ENCODE measurements around the gene PIP5K1C. TPM values are rescaled to one million over a fixed set of nuclear protein-coding genes. Genes with fewer than 3 reads are reported as not detected.

Gene PIP5K1C
- total RNA-seq, 4 donors from 2014 or later = 73.2 to 180 (median 99.9) TPM

DNA sequence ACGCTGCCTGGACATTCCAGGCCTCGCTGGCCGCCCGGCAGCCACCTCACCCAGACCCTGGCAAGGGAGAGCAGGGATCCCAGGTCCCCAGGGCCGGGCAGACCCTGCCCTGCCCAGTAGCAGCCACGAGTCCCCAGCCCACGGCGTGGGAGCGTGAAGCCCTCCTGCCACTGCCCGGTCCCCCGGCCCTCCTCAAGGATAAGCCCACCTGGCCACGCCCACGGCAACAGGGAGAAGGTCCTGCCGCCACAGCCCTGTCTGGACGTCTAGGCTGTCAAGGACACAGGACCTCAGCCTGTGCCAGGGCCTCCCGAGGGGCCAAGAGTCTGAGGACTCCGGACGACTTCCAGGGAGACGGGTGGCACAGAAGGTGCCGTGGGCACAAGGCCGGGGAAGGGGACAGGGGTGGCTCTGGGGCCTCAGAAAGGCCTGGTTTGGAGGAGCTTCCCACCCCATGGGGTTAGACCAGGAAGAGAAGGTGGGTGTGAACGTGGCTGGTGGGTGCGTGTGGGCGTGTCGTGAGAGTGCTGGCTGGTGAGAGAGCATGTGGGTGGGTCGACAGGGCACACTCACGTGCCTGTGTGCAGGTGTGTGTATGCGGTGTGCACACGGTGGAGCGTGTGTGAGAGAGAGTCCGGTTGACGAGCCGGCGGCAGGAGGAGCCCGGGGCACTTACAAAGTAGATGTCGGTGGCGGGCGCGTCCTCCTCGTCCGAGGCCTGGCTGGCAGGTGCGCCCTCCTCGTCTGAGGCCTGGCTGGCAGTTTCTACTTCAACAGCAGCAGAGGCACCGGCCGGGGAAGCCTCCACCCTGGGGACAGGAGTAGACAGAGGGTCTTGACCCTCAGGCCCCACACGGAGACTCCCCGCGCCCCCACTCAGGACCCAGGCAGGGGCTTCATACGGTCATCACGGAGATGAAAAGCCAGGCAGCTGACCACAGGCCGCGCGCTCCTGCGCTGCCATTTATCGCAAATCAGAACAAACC, 61.8 kb downstream of the PIP5K1C start:
- Histone ChIP-seq H3K4me3 (no peak overlapping the region), H3K36me3 (peaks cover 69 to 100% (median 93%) of the 10 kb centered on the region in 4 donors), H3K9me3 (no peaks in the 10 kb centered on the region), H3K27me3 (no peaks in the 10 kb centered on the region), H3K27ac (replicated peaks in 1 of 4) (no peak overlapping the region), H3K4me1 (no peaks in the 10 kb centered on the region)
- DNase-seq (ENCODE audit: extremely low spot score) = no peak
- WGBS = 90% methylated on average over 35 of the region's 55 CpGs
- intact Hi-C loops (cut with DNase I) = no loop called here
- TF ChIP-seq EP300 (IDR thresholded peaks at IDR 0.05) (no peak), POLR2A (IDR thresholded peaks at IDR 0.05; ENCODE audit: low read depth) (no peak)

DNA sequence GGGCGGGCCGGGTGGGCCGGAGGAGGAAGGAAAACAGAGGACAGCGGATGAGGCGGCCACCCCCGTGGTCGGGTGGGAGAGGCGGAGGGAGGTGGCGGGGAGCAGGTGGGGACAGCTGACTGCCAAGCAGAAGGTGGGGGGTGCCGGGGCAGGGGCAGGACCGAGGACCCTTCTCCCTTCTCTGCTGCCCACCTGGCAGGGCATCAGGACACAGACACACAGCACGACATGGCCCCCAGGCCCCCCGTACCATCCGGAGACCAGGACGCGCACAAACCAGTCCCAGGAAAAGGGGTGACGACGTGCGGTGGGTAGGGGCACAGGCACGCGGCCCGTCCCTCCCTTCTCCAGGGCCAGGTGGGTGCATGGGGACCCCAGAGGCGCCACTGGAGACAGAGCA, 62.6 kb downstream of the PIP5K1C start:
- peaks cover 0 to 8% (median 3%) of the 10 kb centered on the region in 4 donors for H3K4me1 ChIP-seq
- no peaks in the 10 kb centered on the region for H3K9me3 ChIP-seq
- WGBS = 90% methylated on average over 16 of the region's 23 CpGs
- no peak for TF ChIP-seq EP300 (IDR thresholded peaks at IDR 0.05)
- no peak for DNase-seq (ENCODE audit: extremely low spot score)
- H3K36me3 ChIP-seq = peaks cover 64 to 100% (median 93%) of the 10 kb centered on the region in 4 donors
- no peaks in the 10 kb centered on the region for H3K27me3 ChIP-seq
- H3K4me3 ChIP-seq = no peak overlapping the region
- intact Hi-C loops (cut with DNase I) = no loop called here
- no peak overlapping the region for H3K27ac ChIP-seq (replicated peaks in 1 of 4)

DNA sequence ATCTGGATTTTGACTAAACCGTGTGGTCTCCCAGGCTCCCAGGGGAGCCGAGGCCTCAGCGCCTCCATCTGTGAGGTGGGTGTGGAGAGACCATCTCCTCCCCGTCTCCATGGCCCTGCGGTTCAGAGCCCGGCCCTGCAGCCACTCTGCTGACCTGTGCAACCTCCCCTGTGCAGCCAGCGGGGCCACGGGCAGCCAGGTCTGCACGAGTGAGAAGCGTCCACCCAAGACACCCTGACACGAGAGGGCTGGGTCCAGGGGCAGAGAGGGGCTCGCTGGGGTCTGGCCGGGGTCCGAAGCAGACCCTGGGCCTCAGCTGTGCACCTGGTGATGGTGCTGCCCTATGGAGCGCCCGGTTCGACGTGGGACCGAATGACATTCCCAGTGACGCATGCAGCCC, 63.3 kb downstream of the PIP5K1C start:
- peaks cover 0 to 13% (median 4%) of the 10 kb centered on the region in 4 donors for H3K4me1 ChIP-seq
- no peaks in the 10 kb centered on the region for H3K27me3 ChIP-seq
- intact Hi-C loops (cut with DNase I) = no loop called here
- no peak overlapping the region for H3K4me3 ChIP-seq
- 86% methylated on average over 6 of the region's 20 CpGs for WGBS
- no peak for DNase-seq (ENCODE audit: extremely low spot score)
- H3K27ac ChIP-seq (replicated peaks in 1 of 4) = no peak overlapping the region
- no peaks in the 10 kb centered on the region for H3K9me3 ChIP-seq
- no peak for TF ChIP-seq POLR2AphosphoS5 (IDR thresholded peaks at IDR 0.05)
- TF ChIP-seq POLR2A (IDR thresholded peaks at IDR 0.05; ENCODE audit: low read depth) = no peak
- TF ChIP-seq EP300 (IDR thresholded peaks at IDR 0.05) = no peak
- TF ChIP-seq, protein P1, sequence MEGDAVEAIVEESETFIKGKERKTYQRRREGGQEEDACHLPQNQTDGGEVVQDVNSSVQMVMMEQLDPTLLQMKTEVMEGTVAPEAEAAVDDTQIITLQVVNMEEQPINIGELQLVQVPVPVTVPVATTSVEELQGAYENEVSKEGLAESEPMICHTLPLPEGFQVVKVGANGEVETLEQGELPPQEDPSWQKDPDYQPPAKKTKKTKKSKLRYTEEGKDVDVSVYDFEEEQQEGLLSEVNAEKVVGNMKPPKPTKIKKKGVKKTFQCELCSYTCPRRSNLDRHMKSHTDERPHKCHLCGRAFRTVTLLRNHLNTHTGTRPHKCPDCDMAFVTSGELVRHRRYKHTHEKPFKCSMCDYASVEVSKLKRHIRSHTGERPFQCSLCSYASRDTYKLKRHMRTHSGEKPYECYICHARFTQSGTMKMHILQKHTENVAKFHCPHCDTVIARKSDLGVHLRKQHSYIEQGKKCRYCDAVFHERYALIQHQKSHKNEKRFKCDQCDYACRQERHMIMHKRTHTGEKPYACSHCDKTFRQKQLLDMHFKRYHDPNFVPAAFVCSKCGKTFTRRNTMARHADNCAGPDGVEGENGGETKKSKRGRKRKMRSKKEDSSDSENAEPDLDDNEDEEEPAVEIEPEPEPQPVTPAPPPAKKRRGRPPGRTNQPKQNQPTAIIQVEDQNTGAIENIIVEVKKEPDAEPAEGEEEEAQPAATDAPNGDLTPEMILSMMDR (IDR thresholded peaks at IDR 0.05) = no peak
- H3K36me3 ChIP-seq = peaks cover 66 to 100% (median 93%) of the 10 kb centered on the region in 4 donors

DNA sequence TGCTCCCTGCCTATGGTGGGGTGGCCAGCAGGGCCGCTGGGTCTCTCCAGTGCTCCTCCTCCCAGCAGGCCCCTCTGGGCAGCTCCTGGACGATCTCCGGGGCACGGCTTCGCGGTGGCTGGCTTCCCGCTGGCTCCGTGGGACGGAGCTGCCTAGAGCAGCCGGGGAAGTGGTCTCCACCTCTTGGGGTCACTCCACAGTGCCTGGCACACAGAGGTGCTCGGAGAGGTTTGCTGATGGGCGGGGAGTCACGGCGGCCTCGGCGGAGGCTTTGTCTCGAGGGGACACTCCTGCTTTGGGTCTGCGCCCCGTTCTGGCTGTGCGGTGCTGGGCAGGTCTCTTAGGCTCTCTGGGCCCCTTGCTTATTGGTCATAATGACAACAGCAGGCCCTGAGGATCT, 63.8 kb downstream of the PIP5K1C start:
- intact Hi-C loops (cut with DNase I) = no loop called here
- Histone ChIP-seq H3K27me3 (no peaks in the 10 kb centered on the region), H3K27ac (replicated peaks in 1 of 4) (no peak overlapping the region), H3K4me3 (no peak overlapping the region), H3K4me1 (peaks cover 0 to 13% (median 4%) of the 10 kb centered on the region in 4 donors), H3K9me3 (no peaks in the 10 kb centered on the region), H3K36me3 (peaks cover 65 to 100% (median 93%) of the 10 kb centered on the region in 4 donors)
- WGBS = 83% methylated on average over 9 of the region's 20 CpGs
- no peak for DNase-seq (ENCODE audit: extremely low spot score)
- TF ChIP-seq, protein P1 (IDR thresholded peaks at IDR 0.05) = no peak
- TF ChIP-seq POLR2AphosphoS5 (IDR thresholded peaks at IDR 0.05) (no peak), POLR2A (IDR thresholded peaks at IDR 0.05; ENCODE audit: low read depth) (no peak), EP300 (IDR thresholded peaks at IDR 0.05) (no peak)

DNA sequence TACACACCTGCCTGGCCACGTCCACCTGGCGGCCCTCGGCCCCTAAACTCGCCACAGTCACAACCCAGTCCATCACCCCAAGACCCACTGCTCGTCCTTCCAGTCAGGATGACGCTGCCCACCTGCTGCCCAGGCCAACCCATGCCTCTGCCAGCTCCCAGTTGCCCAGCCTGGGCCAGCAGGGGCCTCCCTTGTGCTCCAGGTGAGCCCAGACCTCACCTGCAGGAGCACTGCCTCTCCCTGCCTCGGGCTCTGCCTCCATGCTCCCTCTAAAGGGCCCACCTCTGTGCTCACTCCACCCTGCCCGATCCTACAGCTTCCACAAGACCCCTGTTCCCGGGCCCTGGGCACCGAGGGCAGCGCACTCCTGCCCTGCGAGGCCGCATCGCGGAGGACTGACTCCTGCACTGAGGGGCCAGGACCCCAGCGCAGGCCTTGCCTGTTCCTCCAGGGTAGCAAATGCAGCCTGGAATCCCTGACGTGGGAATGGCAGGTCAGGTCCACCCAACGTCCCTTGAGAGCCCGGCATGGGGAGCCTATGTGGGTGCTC, 65.7 kb downstream of the PIP5K1C start:
- H3K4me1 ChIP-seq = peaks cover 0 to 13% (median 4%) of the 10 kb centered on the region in 4 donors
- intact Hi-C loops (cut with DNase I) = no loop called here
- H3K36me3 ChIP-seq = peaks cover 52 to 93% (median 87%) of the 10 kb centered on the region in 4 donors
- peak overlapping the region in 1 of 4 donors; percentile 69 for H3K27ac ChIP-seq (replicated peaks in 1 of 4)
- H3K4me3 ChIP-seq = no peak overlapping the region
- 91% methylated on average over 19 of the region's 19 CpGs for WGBS
- no peaks in the 10 kb centered on the region for H3K9me3 ChIP-seq
- TF ChIP-seq EP300 (IDR thresholded peaks at IDR 0.05) = no peak
- TF ChIP-seq POLR2A (IDR thresholded peaks at IDR 0.05; ENCODE audit: low read depth) = no peak
- TF ChIP-seq, protein P1 (IDR thresholded peaks at IDR 0.05) = no peak
- no peak for TF ChIP-seq POLR2AphosphoS5 (IDR thresholded peaks at IDR 0.05)
- DNase-seq (ENCODE audit: extremely low spot score) = no peak
- no peaks in the 10 kb centered on the region for H3K27me3 ChIP-seq
